ENCODE measurements around the gene RBP3. TPM values are rescaled to one million over a fixed set of nuclear protein-coding genes. Genes with fewer than 3 reads are reported as not detected.

Gene RBP3
- total RNA-seq, 1 donor from 2014 or later = not detected

DNA sequence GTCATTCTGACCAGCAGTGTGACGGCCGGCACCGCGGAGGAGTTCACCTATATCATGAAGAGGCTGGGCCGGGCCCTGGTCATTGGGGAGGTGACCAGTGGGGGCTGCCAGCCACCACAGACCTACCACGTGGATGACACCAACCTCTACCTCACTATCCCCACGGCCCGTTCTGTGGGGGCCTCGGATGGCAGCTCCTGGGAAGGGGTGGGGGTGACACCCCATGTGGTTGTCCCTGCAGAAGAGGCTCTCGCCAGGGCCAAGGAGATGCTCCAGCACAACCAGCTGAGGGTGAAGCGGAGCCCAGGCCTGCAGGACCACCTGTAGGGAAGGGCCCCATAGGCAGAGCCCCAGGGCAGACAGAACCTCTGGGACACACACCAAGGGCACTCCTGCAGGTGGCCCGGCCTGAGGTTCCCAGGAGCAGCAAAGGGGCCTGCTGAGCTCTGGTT, 9.0 kb downstream of the RBP3 start:
- no peak for DNase-seq (ENCODE audit: low spot score)
- TF ChIP-seq EZH2 (IDR thresholded peaks at IDR 0.05) (no peak), EZH2phosphoT487 (IDR thresholded peaks at IDR 0.05) (no peak)
- TF ChIP-seq, protein P1, sequence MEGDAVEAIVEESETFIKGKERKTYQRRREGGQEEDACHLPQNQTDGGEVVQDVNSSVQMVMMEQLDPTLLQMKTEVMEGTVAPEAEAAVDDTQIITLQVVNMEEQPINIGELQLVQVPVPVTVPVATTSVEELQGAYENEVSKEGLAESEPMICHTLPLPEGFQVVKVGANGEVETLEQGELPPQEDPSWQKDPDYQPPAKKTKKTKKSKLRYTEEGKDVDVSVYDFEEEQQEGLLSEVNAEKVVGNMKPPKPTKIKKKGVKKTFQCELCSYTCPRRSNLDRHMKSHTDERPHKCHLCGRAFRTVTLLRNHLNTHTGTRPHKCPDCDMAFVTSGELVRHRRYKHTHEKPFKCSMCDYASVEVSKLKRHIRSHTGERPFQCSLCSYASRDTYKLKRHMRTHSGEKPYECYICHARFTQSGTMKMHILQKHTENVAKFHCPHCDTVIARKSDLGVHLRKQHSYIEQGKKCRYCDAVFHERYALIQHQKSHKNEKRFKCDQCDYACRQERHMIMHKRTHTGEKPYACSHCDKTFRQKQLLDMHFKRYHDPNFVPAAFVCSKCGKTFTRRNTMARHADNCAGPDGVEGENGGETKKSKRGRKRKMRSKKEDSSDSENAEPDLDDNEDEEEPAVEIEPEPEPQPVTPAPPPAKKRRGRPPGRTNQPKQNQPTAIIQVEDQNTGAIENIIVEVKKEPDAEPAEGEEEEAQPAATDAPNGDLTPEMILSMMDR (IDR thresholded peaks at IDR 0.05) = no peak
- Histone ChIP-seq H3K27me3 (no peaks in the 10 kb centered on the region), H3K9ac (no peak overlapping the region), H2AFZ (replicated peaks) (no peak overlapping the region), H3K36me3 (no peaks in the 10 kb centered on the region), H3F3A (ENCODE audit: low read depth) (no peaks in the 10 kb centered on the region), H4K20me1 (ENCODE audit: low read depth) (no peaks in the 10 kb centered on the region), H3K9me3 (ENCODE audit: low read depth) (no peaks in the 10 kb centered on the region), H3K4me3 (no peak overlapping the region), H3K4me2 (no peak overlapping the region), H3K79me2 (ENCODE audit: low read depth) (no peaks in the 10 kb centered on the region), H3K27ac (no peak overlapping the region), H3K4me1 (no peaks in the 10 kb centered on the region)
- no peak overlapping the region for H3K4me3 Mint-ChIP-seq
- H3K9me3 Mint-ChIP-seq = no peaks in the 10 kb centered on the region
- no peaks in the 10 kb centered on the region for H3K36me3 Mint-ChIP-seq
- H3K4me1 Mint-ChIP-seq = no peaks in the 10 kb centered on the region
- peaks cover 3% of the 10 kb centered on the region for H3K27me3 Mint-ChIP-seq (ENCODE audit: insufficient read depth, low read depth)
- H3K27ac Mint-ChIP-seq = no peak overlapping the region

DNA sequence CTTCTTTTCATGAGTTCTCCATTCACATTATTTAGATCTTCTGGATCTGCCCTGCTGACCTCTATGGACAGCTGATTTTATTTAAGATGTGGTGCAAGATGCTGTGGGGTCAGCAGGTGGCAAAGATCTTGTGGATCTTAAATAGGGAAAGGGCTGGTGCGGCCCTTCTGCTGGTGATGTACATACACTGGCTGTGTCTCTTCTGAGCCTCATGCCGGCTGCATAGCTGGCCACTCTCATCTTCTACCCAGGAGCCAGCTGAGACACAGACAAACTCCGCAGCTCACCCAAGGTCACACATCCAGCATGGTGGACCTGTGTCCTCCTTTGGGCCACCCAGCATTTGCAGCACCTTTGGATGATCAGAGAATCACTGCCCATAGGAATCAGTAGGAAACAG, 9.7 kb downstream of the RBP3 start:
- TF ChIP-seq EZH2 (IDR thresholded peaks at IDR 0.05) (no peak), EZH2phosphoT487 (IDR thresholded peaks at IDR 0.05) (no peak)
- TF ChIP-seq, protein P1 (IDR thresholded peaks at IDR 0.05) = no peak
- H3F3A ChIP-seq (ENCODE audit: low read depth) = no peaks in the 10 kb centered on the region
- no peaks in the 10 kb centered on the region for H3K27me3 ChIP-seq
- no peaks in the 10 kb centered on the region for H3K79me2 ChIP-seq (ENCODE audit: low read depth)
- no peaks in the 10 kb centered on the region for H3K9me3 ChIP-seq (ENCODE audit: low read depth)
- H3K27ac Mint-ChIP-seq = no peak overlapping the region
- no peak overlapping the region for H3K27ac ChIP-seq
- no peak overlapping the region for H2AFZ ChIP-seq (replicated peaks)
- no peak overlapping the region for H3K9ac ChIP-seq
- no peaks in the 10 kb centered on the region for H4K20me1 ChIP-seq (ENCODE audit: low read depth)
- H3K4me2 ChIP-seq = no peak overlapping the region
- no peaks in the 10 kb centered on the region for H3K4me1 Mint-ChIP-seq
- H3K4me3 Mint-ChIP-seq = no peak overlapping the region
- H3K36me3 ChIP-seq = no peaks in the 10 kb centered on the region
- no peak for DNase-seq (ENCODE audit: low spot score)
- no peak overlapping the region for H3K4me3 ChIP-seq
- no peaks in the 10 kb centered on the region for H3K36me3 Mint-ChIP-seq
- H3K27me3 Mint-ChIP-seq (ENCODE audit: insufficient read depth, low read depth) = peaks cover 3% of the 10 kb centered on the region
- no peaks in the 10 kb centered on the region for H3K9me3 Mint-ChIP-seq
- H3K4me1 ChIP-seq = no peaks in the 10 kb centered on the region

GRCh38 chr10:47358457-47358856, 10.3 kb downstream of the RBP3 start:
- Histone ChIP-seq H3K79me2 (ENCODE audit: low read depth) (no peaks in the 10 kb centered on the region), H3K27me3 (no peaks in the 10 kb centered on the region), H3F3A (ENCODE audit: low read depth) (no peaks in the 10 kb centered on the region), H3K4me2 (no peak overlapping the region), H3K36me3 (no peaks in the 10 kb centered on the region), H4K20me1 (ENCODE audit: low read depth) (no peaks in the 10 kb centered on the region), H3K4me3 (no peak overlapping the region), H3K9me3 (ENCODE audit: low read depth) (no peaks in the 10 kb centered on the region), H3K9ac (no peak overlapping the region), H3K4me1 (no peaks in the 10 kb centered on the region), H3K27ac (no peak overlapping the region), H2AFZ (replicated peaks) (no peak overlapping the region)
- no peak for DNase-seq (ENCODE audit: low spot score)
- Mint-ChIP-seq H3K27me3 (ENCODE audit: insufficient read depth, low read depth) (no peaks in the 10 kb centered on the region), H3K27ac (no peak overlapping the region), H3K36me3 (no peaks in the 10 kb centered on the region), H3K4me3 (no peak overlapping the region), H3K4me1 (no peaks in the 10 kb centered on the region), H3K9me3 (no peaks in the 10 kb centered on the region)
- TF ChIP-seq, protein P1 (IDR thresholded peaks at IDR 0.05) = no peak
- no peak for TF ChIP-seq EZH2phosphoT487 (IDR thresholded peaks at IDR 0.05)
- no peak for TF ChIP-seq EZH2 (IDR thresholded peaks at IDR 0.05)
